ENCODE data around the gene PWP1. TPM values are rescaled to one million over a fixed set of nuclear protein-coding genes. Genes with fewer than 3 reads are reported as not detected.

The PWP1 gene
- total and polyA plus RNA-seq, 10 of the 15 experiments (the other 5 are each of a cell fraction or from before 2014, with no cell fraction given): 42.4 to 283 (median 84.6) TPM

DNA sequence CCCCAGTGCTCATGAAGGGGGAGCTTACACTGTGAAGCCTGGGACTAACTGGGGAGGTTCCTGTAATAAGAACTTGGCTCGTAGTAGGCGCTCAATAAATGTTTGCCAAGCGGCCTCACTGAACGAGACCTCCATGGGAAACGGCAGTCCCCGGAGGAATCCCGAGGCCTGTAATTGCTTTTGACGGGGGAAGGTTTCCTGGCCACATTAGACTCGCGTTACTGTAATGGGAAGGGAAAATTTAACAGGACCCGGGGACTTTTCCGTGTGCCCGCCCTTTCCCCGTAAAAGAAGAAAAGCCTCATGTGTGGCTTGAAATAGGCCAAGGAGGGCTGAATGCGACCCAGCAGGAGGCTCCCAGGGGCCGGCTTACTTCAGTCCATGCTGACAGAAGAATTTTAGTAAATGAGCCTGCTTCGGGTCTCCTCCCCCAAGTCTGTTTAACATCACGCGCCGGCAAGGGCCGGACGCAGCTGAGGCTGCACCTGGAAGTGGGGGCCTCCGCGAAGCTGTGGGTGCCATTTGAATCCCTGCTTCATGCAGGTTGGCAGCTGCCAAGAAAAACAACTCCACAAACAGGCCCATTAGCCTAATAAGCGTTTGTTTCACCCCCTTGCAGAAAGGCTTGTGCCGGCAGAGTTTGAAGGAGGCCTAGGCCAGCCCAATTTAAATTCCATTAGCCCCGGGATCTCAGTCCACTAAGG, 39.8 kb upstream of the PWP1 start:
- H3K4me3 ChIP-seq: no peak overlapping the region
- 66% methylated on average over 27 of the region's 27 CpGs for WGBS (ENCODE audit: insufficient coverage, insufficient replicate concordance, low lambda C conversion rate, missing lambda C conversion rate)
- SMC1A ChIA-PET (ENCODE audit: uncharacterized antibody, unreplicated experiment): no interaction called here
- POLR2A ChIA-PET: no interaction called here
- no peak overlapping the region for H3K9ac ChIP-seq (ENCODE audit: control insufficient read depth, insufficient read depth, low read length)
- no peaks in the 10 kb centered on the region for H3K9me3 ChIP-seq (replicated peaks; ENCODE audit: control insufficient read depth, insufficient read depth, low read length)
- no peaks in the 10 kb centered on the region; a peak in 1 of 4 replicates for H3K27me3 ChIP-seq (replicated peaks in 1 of 2; ENCODE audit: control insufficient read depth in 2 of 2, insufficient read depth in 2 of 2, low read length in 1 of 2)
- FAIRE-seq (no peak), DNase-seq (ENCODE audit: low read depth, low spot score) (no peak), ATAC-seq (no peak)
- CTCF ChIA-PET: interaction anchor here (1.6 kb wide), 1 partner anchor 34 kb away, joined by 4 read pairs; no protein-coding TSS in a partner anchor
- BruUV-seq (replicated peaks): no TSS peak
- no peak overlapping the region for H2AFZ ChIP-seq (ENCODE audit: control insufficient read depth, low read depth, low read length)
- no peak overlapping the region for H3K4me2 ChIP-seq (ENCODE audit: control insufficient read depth, insufficient read depth)
- intact Hi-C loops (cut with micrococcal nuclease; ENCODE audit: unreplicated experiment) (no loop called here), in situ Hi-C loops (cut with MboI) (no loop called here)
- no peaks in the 10 kb centered on the region for H4K20me1 ChIP-seq (ENCODE audit: control insufficient read depth, insufficient read depth)
- H3K79me2 ChIP-seq (ENCODE audit: control insufficient read depth, insufficient read depth, low read length): no peaks in the 10 kb centered on the region
- H3K4me1 ChIP-seq (ENCODE audit: control insufficient read depth, insufficient read depth, low read length): no peaks in the 10 kb centered on the region
- H3K27ac ChIP-seq (ENCODE audit: control insufficient read depth, insufficient read depth): no peak overlapping the region
- RAD21 ChIA-PET (ENCODE audit: unreplicated experiment): no interaction called here
- TF ChIP-seq TCF12 (IDR thresholded peaks at IDR 0.05; ENCODE audit: low read depth, low read length) (no peak), MTA3 (IDR thresholded peaks at IDR 0.05; ENCODE audit: borderline replicate concordance, low read length) (no peak), EP300 (IDR thresholded peaks at IDR 0.05; ENCODE audit: borderline replicate concordance in 1 of 2, control insufficient read depth in 1 of 2, low read depth in 2 of 2, low read length in 2 of 2) (no peak), MXI1 (IDR thresholded peaks at IDR 0.05; ENCODE audit: low read depth, low read length) (no peak), NFYB (IDR thresholded peaks at IDR 0.05; ENCODE audit: insufficient read depth, low read depth, low read length) (no peak), GATAD2B (conservative IDR thresholded peaks at IDR 0.05; ENCODE audit: low read depth) (no peak), POLR2AphosphoS2 (IDR thresholded peaks at IDR 0.05; ENCODE audit: low read depth, low read length) (no peak), SREBF2 (IDR thresholded peaks at IDR 0.05; ENCODE audit: low read length) (no peak), NBN (IDR thresholded peaks at IDR 0.05) (no peak), JUND (IDR thresholded peaks at IDR 0.05; ENCODE audit: low read depth, low read length) (no peak), RELA (IDR thresholded peaks at IDR 0.05; ENCODE audit: borderline replicate concordance, partially characterized antibody) (no peak)
- TF ChIP-seq, protein P1, sequence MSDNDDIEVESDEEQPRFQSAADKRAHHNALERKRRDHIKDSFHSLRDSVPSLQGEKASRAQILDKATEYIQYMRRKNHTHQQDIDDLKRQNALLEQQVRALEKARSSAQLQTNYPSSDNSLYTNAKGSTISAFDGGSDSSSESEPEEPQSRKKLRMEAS (IDR thresholded peaks at IDR 0.05; ENCODE audit: low read depth, low read length): no peak
- TF ChIP-seq, protein P2, sequence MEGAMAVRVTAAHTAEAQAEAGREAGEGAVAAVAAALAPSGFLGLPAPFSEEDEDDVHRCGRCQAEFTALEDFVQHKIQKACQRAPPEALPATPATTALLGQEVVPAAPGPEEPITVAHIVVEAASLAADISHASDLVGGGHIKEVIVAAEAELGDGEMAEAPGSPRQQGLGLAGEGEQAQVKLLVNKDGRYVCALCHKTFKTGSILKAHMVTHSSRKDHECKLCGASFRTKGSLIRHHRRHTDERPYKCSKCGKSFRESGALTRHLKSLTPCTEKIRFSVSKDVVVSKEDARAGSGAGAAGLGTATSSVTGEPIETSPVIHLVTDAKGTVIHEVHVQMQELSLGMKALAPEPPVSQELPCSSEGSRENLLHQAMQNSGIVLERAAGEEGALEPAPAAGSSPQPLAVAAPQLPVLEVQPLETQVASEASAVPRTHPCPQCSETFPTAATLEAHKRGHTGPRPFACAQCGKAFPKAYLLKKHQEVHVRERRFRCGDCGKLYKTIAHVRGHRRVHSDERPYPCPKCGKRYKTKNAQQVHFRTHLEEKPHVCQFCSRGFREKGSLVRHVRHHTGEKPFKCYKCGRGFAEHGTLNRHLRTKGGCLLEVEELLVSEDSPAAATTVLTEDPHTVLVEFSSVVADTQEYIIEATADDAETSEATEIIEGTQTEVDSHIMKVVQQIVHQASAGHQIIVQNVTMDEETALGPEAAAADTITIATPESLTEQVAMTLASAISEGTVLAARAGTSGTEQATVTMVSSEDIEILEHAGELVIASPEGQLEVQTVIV (IDR thresholded peaks at IDR 0.05; ENCODE audit: borderline replicate concordance, partially characterized antibody): no peak
- TF ChIP-seq, protein P3, sequence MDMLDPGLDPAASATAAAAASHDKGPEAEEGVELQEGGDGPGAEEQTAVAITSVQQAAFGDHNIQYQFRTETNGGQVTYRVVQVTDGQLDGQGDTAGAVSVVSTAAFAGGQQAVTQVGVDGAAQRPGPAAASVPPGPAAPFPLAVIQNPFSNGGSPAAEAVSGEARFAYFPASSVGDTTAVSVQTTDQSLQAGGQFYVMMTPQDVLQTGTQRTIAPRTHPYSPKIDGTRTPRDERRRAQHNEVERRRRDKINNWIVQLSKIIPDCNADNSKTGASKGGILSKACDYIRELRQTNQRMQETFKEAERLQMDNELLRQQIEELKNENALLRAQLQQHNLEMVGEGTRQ (IDR thresholded peaks at IDR 0.05; ENCODE audit: borderline replicate concordance, low read depth, low read length): no peak
- TF ChIP-seq, protein P4, sequence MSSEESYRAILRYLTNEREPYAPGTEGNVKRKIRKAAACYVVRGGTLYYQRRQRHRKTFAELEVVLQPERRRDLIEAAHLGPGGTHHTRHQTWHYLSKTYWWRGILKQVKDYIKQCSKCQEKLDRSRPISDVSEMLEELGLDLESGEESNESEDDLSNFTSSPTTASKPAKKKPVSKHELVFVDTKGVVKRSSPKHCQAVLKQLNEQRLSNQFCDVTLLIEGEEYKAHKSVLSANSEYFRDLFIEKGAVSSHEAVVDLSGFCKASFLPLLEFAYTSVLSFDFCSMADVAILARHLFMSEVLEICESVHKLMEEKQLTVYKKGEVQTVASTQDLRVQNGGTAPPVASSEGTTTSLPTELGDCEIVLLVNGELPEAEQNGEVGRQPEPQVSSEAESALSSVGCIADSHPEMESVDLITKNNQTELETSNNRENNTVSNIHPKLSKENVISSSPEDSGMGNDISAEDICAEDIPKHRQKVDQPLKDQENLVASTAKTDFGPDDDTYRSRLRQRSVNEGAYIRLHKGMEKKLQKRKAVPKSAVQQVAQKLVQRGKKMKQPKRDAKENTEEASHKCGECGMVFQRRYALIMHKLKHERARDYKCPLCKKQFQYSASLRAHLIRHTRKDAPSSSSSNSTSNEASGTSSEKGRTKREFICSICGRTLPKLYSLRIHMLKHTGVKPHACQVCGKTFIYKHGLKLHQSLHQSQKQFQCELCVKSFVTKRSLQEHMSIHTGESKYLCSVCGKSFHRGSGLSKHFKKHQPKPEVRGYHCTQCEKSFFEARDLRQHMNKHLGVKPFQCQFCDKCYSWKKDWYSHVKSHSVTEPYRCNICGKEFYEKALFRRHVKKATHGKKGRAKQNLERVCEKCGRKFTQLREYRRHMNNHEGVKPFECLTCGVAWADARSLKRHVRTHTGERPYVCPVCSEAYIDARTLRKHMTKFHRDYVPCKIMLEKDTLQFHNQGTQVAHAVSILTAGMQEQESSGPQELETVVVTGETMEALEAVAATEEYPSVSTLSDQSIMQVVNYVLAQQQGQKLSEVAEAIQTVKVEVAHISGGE (CRISPR knock-in tag; IDR thresholded peaks at IDR 0.05): no peak
- no peaks in the 10 kb centered on the region for H3K36me3 ChIP-seq (ENCODE audit: control insufficient read depth in 2 of 2, insufficient read depth in 2 of 2, low read length in 1 of 2)

Data from GM12878 (cell line).